Measurements from ENCODE around the gene ID4.
A peak's percentile ranks its signal among the peaks of the same experiment; 100 is the strongest.

ID4 gene

GRCh38 chr6:19836799-19837510 is at the start of gene ID4:
TSS of gene ID4 (plus strand) at chr6:19837370. CDS start at chr6:19837755, 385 bp downstream.
- no peak for DNase-seq

GRCh38 chr6:19788686-19789085 is 48.5 kb upstream of the ID4 start:
- no peak for DNase-seq

- no peak for DNase-seq
These were observed 47.9 kb upstream of the ID4 start for GRCh38 chr6:19789100-19789803.

GRCh38 chr6:19791267-19791666 is 45.9 kb upstream of the ID4 start:
- DNase-seq: no peak

DNA sequence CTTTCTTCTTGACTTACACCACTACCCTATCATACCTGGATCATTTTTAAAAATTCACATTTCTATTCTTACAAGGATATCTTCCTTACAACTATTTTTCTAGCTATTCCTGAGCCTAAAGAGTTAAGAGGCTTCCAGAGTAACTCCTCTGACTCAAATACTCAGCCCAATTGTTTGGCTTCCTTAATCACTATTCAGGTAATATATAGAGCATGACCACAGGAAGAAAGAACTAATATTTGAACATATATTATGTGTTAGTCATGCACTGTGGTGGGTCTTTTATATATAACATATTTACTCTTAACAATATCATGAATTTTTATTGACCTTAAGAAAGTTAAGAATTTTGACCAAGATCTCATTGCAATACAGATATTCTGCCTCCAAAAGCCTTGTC is 42.0 kb upstream of the ID4 start:
- no peak for DNase-seq

- no peak for DNase-seq
These were observed 40.7 kb upstream of the ID4 start for GRCh38 chr6:19796452-19796851.

- no peak for DNase-seq
These were observed 38.8 kb upstream of the ID4 start for GRCh38 chr6:19798362-19798761.

DNA sequence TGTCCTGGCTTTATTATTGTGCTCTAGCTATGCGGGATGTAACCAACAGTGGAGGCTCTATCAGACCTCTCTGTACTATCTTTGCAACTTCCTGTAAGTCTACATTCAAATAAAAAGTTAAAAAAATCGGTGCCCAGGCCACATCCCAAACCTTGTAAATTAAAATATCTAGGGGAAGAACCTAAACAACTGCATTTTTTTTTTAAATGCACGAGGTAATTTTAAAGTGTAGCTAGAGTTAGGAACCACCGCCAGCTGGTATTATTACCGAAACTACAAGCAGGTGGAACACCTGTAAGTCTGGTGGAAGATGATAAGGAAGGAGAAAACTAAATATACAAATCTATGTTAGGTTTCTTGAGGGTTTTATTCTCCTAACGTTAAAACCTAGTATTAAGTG is 34.5 kb upstream of the ID4 start:
- DNase-seq: no peak

GRCh38 chr6:19803331-19804204 is 33.6 kb upstream of the ID4 start:
- no peak for DNase-seq

GRCh38 chr6:19804205-19805128 is 32.7 kb upstream of the ID4 start:
- DNase-seq: peak; percentile 7 to 46

DNA sequence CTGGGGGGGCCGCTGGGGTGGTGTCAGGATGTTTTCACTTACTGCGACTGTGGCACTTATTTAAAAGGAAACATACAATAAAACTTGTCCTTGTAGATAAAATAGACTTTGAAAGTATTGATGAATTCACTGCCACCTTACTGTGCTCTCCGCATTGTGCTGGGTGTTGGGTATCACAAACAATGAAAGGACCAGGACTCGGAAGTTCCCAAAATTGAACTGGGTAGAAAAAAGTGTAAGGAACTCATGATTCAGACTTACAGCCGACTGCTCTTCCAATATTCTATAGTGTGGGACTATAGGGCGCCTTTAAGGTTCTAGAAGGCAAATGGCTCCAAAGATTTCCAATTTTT is 32.1 kb upstream of the ID4 start:
- DNase-seq: no peak

GRCh38 chr6:19806971-19807396 is 30.2 kb upstream of the ID4 start:
- no peak for DNase-seq

DNA sequence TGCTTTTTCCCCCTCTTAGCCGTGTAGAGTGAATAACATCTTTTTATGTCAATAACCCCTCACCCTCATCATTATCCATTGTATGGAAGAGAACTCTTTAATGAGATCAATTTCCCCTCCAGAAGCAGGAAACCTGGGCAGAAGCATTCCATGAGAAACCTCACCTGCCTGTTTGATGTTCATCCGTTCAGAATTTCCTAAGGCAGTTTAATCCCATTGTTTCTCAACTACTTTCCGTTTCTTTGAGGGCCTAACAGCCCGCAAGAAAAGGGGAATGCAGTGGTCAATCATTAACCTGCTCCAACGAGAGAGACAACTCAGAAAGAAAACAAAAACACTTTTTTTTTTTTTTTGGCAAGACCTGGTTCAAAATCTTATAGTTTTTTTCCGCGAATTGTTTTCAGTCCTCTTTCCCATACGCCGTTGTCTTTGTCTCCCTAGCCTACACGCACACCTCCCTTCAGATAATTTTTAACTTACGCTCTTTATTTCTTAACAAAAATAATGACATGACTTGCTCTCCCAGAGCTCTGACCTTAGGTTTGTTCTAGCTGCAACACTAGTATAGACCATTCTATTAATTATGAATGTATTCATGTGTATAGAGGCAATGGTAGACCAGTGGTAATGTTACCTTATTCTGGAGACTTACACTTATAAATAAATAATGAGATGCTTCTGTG is 25.6 kb upstream of the ID4 start:
- no peak for DNase-seq

- no peak for DNase-seq
These were observed 24.6 kb upstream of the ID4 start for GRCh38 chr6:19812512-19813119.

DNA sequence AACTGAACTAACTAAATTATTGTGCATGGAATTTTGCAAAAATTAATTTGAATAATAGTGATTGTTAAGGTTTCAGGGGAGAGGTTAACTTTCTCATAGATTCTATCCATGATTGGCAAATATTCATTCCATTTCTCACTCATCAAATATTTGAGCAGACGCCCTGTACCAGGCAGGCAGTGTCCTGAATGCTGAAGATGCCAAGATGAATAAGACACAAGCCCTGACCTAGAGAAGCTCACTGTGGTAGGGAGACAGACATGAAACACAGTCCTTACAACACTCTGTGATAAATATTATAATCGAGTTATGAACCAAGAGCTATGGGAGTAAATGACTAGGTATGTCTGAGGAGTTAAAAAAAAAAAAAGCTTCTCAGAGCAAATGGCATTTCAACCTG is 18.4 kb upstream of the ID4 start:
- DNase-seq: no peak

DNA sequence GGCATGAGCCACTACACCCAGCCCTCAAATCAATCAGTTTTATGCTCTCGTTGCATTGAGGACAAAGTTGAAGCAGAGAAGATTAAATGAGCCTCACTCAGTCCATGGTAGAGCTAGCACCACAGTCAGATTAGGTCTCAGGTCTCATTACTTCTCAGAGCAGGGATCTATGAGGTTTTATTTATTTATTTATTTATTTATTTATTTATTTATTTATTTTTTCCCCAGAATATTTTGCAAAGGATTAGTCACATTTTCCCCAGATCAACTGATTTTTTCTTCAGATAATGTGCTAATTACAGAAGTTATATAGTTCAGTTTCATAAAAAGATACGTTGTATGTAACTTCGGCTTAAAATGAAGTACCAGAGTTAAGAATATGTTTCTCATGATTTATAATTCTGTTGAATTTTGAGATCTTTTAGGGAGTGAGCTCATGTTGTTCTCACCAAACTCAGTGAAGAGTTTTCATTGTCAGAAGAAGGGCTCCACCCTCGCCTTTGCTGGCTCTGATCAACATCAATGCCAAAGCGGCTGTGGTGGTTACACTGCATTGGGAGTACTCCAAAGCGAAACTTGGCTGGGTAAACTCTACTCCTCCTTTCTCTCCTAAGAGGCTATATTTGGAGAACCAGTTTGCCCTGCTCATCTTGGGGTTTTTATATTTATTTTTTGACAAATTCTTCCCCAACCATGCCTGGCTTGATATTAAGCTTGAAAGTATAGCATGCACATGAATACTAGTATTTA is 12.9 kb upstream of the ID4 start:
- DNase-seq: no peak

DNA sequence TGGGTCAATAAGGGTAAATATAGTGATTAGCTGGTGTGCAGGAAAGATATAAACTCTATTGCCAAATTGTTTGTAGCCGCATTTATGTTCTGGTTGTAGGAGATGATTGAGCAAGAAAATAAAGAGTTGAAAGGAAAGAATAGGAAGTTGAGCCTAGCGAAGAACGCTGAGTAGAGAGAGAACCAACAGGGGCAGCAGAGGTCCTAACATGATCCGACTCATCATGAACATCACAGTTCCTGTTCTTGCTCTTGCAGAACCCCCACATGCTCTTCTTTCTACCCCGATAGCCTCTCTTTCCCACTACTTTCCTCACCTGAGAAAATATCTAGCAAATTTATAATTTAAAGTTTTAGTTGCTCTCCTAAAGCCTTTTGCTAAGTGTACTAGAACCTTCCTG is 9.9 kb upstream of the ID4 start:
- no peak for DNase-seq

GRCh38 chr6:19827903-19828302 is 9.3 kb upstream of the ID4 start:
- no peak for DNase-seq

DNA sequence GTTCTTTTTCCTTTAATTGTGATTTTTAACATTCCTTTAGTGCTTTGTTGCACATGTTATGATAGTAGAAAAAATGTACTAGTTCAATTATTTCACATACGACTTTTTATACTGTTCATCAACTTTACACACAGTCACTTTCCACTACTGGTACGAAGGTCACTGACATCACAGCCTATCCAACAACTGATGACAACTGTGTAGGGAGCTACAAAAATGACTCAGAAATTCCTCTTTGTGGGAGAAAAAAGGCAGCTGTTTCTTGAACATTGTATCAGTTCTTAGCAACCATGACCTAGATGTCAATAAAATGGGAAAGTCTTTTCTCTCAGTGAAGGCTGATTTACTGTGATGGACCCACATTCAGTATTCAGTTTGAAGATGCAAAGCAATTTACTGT is 7.0 kb upstream of the ID4 start:
- no peak for DNase-seq

DNA sequence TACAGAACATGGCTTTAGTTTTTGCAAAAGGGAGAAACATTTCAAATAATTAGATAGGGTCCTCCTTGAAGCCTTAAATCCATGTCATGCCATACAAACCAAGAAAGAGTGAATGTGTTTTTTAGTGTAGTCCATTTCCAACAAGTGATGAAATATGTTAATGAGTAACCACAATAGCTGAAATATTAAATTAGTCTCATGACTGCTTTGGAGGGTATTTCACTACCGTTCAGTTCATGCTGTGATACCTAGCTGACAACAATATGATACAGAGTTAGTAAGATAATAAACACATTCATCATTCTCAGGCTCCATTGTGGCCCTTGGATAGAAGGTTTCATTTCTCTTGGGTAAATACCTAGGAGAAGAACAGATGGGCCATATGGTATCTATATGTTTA is 5.8 kb upstream of the ID4 start:
- no peak for DNase-seq

- no peak for DNase-seq
These were observed 3.2 kb upstream of the ID4 start for GRCh38 chr6:19833947-19834346.
